HEK293T (cell line): ENCODE data around the gene REX1BD.

ENCODE experiments used
- ARNT ChIP-seq: fragments of 450-650 bp; IDR thresholded peaks from 2 replicates; pipeline ENCODE4 v1.6.1; 2017; ENCODE audit warnings: mild to moderate bottlenecking
- BHLHE40 ChIP-seq: fragments of 450-650 bp; IDR thresholded peaks from 2 replicates; pipeline ENCODE4 v1.6.1; 2016; ENCODE audit warnings: mild to moderate bottlenecking, moderate library complexity, borderline replicate concordance
- CTBP1 ChIP-seq: fragments of 450-650 bp; IDR thresholded peaks from 2 replicates; pipeline ENCODE4 v1.6.1; 2016; ENCODE audit warnings: borderline replicate concordance
- ELF4 ChIP-seq: fragments of 450-650 bp; IDR thresholded peaks from 2 replicates; pipeline ENCODE4 v1.6.1; 2017; ENCODE audit warnings: antibody characterized with exemption
- FOXA1 ChIP-seq: fragments of 450-650 bp; IDR thresholded peaks from 2 replicates; pipeline ENCODE4 v1.6.1; 2016; ENCODE audit warnings: mild to moderate bottlenecking
- FOXK2 ChIP-seq: fragments of 450-650 bp; IDR thresholded peaks from 2 replicates; pipeline ENCODE4 v1.6.1; 2016; ENCODE audit warnings: mild to moderate bottlenecking
- FOXM1 ChIP-seq: fragments of 450-650 bp; IDR thresholded peaks from 2 replicates; pipeline ENCODE4 v1.6.1; 2017; ENCODE audit warnings: mild to moderate bottlenecking, borderline replicate concordance
- NFRKB ChIP-seq: fragments of 450-650 bp; IDR thresholded peaks from 2 replicates; pipeline ENCODE4 v1.6.1; 2016; ENCODE audit warnings: mild to moderate bottlenecking, moderate library complexity
- PKNOX1 ChIP-seq: fragments of 450-650 bp; IDR thresholded peaks from 2 replicates; pipeline ENCODE4 v1.6.1; 2016
- SP1 ChIP-seq: fragments of 450-650 bp; IDR thresholded peaks from 2 replicates; pipeline ENCODE4 v1.6.1; 2017
- SUZ12 ChIP-seq: fragments of 450-650 bp; IDR thresholded peaks from 2 replicates; pipeline ENCODE4 v1.6.1; 2016; ENCODE audit warnings: mild to moderate bottlenecking
- TARDBP ChIP-seq: fragments of 450-650 bp; IDR thresholded peaks from 2 replicates; pipeline ENCODE4 v1.6.1; 2016

- no peak for TF ChIP-seq FOXM1
- no peak for TF ChIP-seq SUZ12
- no peak for TF ChIP-seq ARNT
- peak; percentile 98 for TF ChIP-seq PKNOX1
- no peak for TF ChIP-seq FOXK2
- TF ChIP-seq BHLHE40 = no peak
- no peak for TF ChIP-seq TARDBP
- TF ChIP-seq CTBP1 = no peak
- no peak for TF ChIP-seq ELF4
- no peak for TF ChIP-seq FOXA1
- TF ChIP-seq SP1 = no peak
- TF ChIP-seq NFRKB = no peak
These were observed 45.4 kb upstream of the REX1BD start, which contains the start of gene FKBP8 for GRCh38 chr19:18542941-18543813.
